Measurements from ENCODE around the gene DNAH6. TPM values are rescaled to one million over a fixed set of nuclear protein-coding genes. Genes with fewer than 3 reads are reported as not detected.

The DNAH6 gene
- total RNA-seq, 1 donor from 2014 or later, result 1.1 TPM

- Histone ChIP-seq H3K9me3 (no peaks in the 10 kb centered on the region), H3K4me3 (no peak overlapping the region), H3K27me3 (no peaks in the 10 kb centered on the region), H3K36me3 (no peaks in the 10 kb centered on the region), H3K27ac (no peak overlapping the region), H3K4me1 (no peaks in the 10 kb centered on the region)
- DNase-seq, result no peak
- no peak for ATAC-seq
- no peak for TF ChIP-seq CTCF (IDR thresholded peaks at IDR 0.05)
- intact Hi-C loops (cut with DNase I), result no loop called here
These were observed 271.7 kb downstream of the DNAH6 start for GRCh38 chr2:84788027-84788426.

- DNase-seq (no peak), ATAC-seq (no peak)
- Histone ChIP-seq H3K36me3 (no peaks in the 10 kb centered on the region), H3K9me3 (no peaks in the 10 kb centered on the region), H3K27ac (no peak overlapping the region), H3K4me1 (no peaks in the 10 kb centered on the region), H3K27me3 (no peaks in the 10 kb centered on the region), H3K4me3 (no peak overlapping the region)
- no peak for TF ChIP-seq CTCF (IDR thresholded peaks at IDR 0.05)
- intact Hi-C loops (cut with DNase I), result no loop called here
These were observed 272.2 kb downstream of the DNAH6 start for GRCh38 chr2:84788498-84788897.

- H3K36me3 ChIP-seq, result no peaks in the 10 kb centered on the region
- no peak for TF ChIP-seq CTCF (IDR thresholded peaks at IDR 0.05)
- no peaks in the 10 kb centered on the region for H3K27me3 ChIP-seq
- H3K4me1 ChIP-seq, result no peaks in the 10 kb centered on the region
- no peak overlapping the region for H3K27ac ChIP-seq
- ATAC-seq (no peak), DNase-seq (no peak)
- intact Hi-C loops (cut with DNase I), result no loop called here
- H3K9me3 ChIP-seq, result no peaks in the 10 kb centered on the region
- H3K4me3 ChIP-seq, result no peak overlapping the region
These were observed 276.7 kb downstream of the DNAH6 start for GRCh38 chr2:84792856-84793522.

GRCh38 chr2:84793641-84794040 is 277.3 kb downstream of the DNAH6 start:
- DNase-seq, result no peak
- no peak overlapping the region for H3K27ac ChIP-seq
- H3K27me3 ChIP-seq, result no peaks in the 10 kb centered on the region
- no peaks in the 10 kb centered on the region for H3K9me3 ChIP-seq
- no peak for ATAC-seq
- H3K4me3 ChIP-seq, result no peak overlapping the region
- intact Hi-C loops (cut with DNase I), result no loop called here
- H3K4me1 ChIP-seq, result no peaks in the 10 kb centered on the region
- no peak for TF ChIP-seq CTCF (IDR thresholded peaks at IDR 0.05)
- no peaks in the 10 kb centered on the region for H3K36me3 ChIP-seq

GRCh38 chr2:84796798-84797197 is 280.5 kb downstream of the DNAH6 start:
- TF ChIP-seq CTCF (IDR thresholded peaks at IDR 0.05), result no peak
- Histone ChIP-seq H3K9me3 (no peaks in the 10 kb centered on the region), H3K4me1 (no peaks in the 10 kb centered on the region), H3K36me3 (no peaks in the 10 kb centered on the region), H3K27me3 (no peaks in the 10 kb centered on the region), H3K4me3 (no peak overlapping the region), H3K27ac (no peak overlapping the region)
- ATAC-seq, result no peak
- intact Hi-C loops (cut with DNase I), result no loop called here
- no peak for DNase-seq

- no peak overlapping the region for H3K4me3 ChIP-seq
- intact Hi-C loops (cut with DNase I), result no loop called here
- DNase-seq, result no peak
- no peaks in the 10 kb centered on the region for H3K9me3 ChIP-seq
- TF ChIP-seq CTCF (IDR thresholded peaks at IDR 0.05), result no peak
- ATAC-seq, result no peak
- H3K27me3 ChIP-seq, result no peaks in the 10 kb centered on the region
- no peaks in the 10 kb centered on the region for H3K36me3 ChIP-seq
- no peaks in the 10 kb centered on the region for H3K4me1 ChIP-seq
- no peak overlapping the region for H3K27ac ChIP-seq
These were observed 281.0 kb downstream of the DNAH6 start for GRCh38 chr2:84797271-84797670.
